MCF 10A (cell line): ENCODE measurements around the gene CORO2B. TPM values are rescaled to one million over a fixed set of nuclear protein-coding genes. Genes with fewer than 3 reads are reported as not detected.

Experiments
- BruUV-seq: library from RNA; stranded (reverse); fragments of 400-500 nt; replicated peaks from 2 replicates; lab custom pipeline; 2021; lab: Mats Ljungman, UMichigan
- CTCF ChIA-PET: fragments of 300-600 bp; sonication (Branson Sonifier 250); formaldehyde crosslinking; extraction: SDS; loops from one replicate; lab custom pipeline; 2021; ENCODE audit warnings: antibody characterized with exemption, inconsistent platforms; lab: Yijun Ruan, JAX
- POLR2A ChIA-PET: fragments of 300-600, 350-650 bp; sonication (Branson Sonifier 250); formaldehyde crosslinking; extraction: SDS; loops from one replicate; lab custom pipeline; 2020; ENCODE audit warnings: antibody characterized with exemption, inconsistent platforms; lab: Yijun Ruan, JAX
- DNase-seq: peaks from one replicate; pipeline ENCODE4 v3.0.0-alpha.2; 2018; ENCODE audit not compliant: unreplicated experiment
- H3K27ac Mint-ChIP-seq: one replicate; pipeline ENCODE4 v1.8.0; 2022; ENCODE audit warnings: mild to moderate bottlenecking, low read depth, mixed read lengths; ENCODE audit not compliant: unreplicated experiment
- H3K27me3 Mint-ChIP-seq: one replicate; pipeline ENCODE4 v1.8.0; 2022; ENCODE audit warnings: mixed read lengths; ENCODE audit not compliant: insufficient read depth, unreplicated experiment
- H3K36me3 Mint-ChIP-seq: one replicate; pipeline ENCODE4 v1.8.0; 2022; ENCODE audit warnings: mild to moderate bottlenecking, moderate library complexity, mixed read lengths; ENCODE audit not compliant: insufficient read depth, unreplicated experiment
- H3K4me1 Mint-ChIP-seq: one replicate; pipeline ENCODE4 v1.8.0; 2022; ENCODE audit warnings: mixed read lengths; ENCODE audit not compliant: insufficient read depth, unreplicated experiment
- H3K4me3 Mint-ChIP-seq: one replicate; pipeline ENCODE4 v1.8.0; 2022; ENCODE audit warnings: mild to moderate bottlenecking, moderate library complexity, mixed read lengths; ENCODE audit not compliant: unreplicated experiment
- H3K9me3 Mint-ChIP-seq: one replicate; pipeline ENCODE4 v1.8.0; 2022; ENCODE audit warnings: mixed read lengths; ENCODE audit not compliant: unreplicated experiment
- intact Hi-C: fragments of 100-400 bp; cut with micrococcal nuclease; formaldehyde crosslinking; loops from 2 replicates; pipeline ENCODE4 v1.14.1; 2022
- total RNA-seq: library from RNA; stranded (reverse); gene quantifications from 2 replicates; pipeline ENCODE4 v1.2.3, GENCODE V29; 2022
- TF ChIP-seq, protein P1 (sequence below): fragments of 200-600 bp; IDR thresholded peaks from one replicate; pipeline ENCODE4 v1.8.0; 2022; ENCODE audit warnings: antibody characterized with exemption, mild to moderate bottlenecking; ENCODE audit not compliant: unreplicated experiment

Gene CORO2B
- total RNA-seq, 1 experiment from 2014 or later: 0.79 TPM

DNA sequence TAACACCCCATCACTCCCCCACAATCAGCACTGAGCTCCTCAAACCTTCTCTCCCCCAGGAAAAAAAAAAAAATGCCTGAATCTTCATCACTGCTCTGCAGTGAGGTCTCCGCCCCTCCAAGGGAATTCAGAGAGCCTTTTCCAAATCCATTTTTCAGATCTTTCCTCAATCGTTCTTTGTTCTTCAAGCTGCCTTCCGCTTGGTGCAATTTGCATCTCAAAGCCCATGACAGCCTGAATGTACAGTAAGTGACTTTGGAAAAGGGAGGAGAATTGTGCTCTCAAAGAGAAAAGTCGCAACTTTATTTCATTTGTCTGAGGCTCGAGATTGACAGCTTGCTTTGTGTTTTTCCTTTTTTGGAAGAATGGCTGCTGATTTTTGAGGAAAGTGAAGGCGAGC is 75.0 kb downstream of the CORO2B start:
- no peak overlapping the region for H3K4me3 Mint-ChIP-seq
- no peak for DNase-seq
- intact Hi-C loops: no loop called here
- H3K27ac Mint-ChIP-seq: no peak overlapping the region
- ChIA-PET POLR2A (interaction anchor here (0.7 kb wide), 1 partner anchor 72 kb away, joined by 3 read pairs; no protein-coding TSS in a partner anchor), CTCF (interaction anchor here (1.2 to 3.8 kb wide), 2 partner anchors 20 to 104 kb away, joined by 4 to 23 read pairs; no protein-coding TSS in a partner anchor)
- no peaks in the 10 kb centered on the region for H3K27me3 Mint-ChIP-seq
- BruUV-seq: no TSS peak
- H3K4me1 Mint-ChIP-seq: no peaks in the 10 kb centered on the region
- no peaks in the 10 kb centered on the region for H3K36me3 Mint-ChIP-seq
- TF ChIP-seq, protein P1, sequence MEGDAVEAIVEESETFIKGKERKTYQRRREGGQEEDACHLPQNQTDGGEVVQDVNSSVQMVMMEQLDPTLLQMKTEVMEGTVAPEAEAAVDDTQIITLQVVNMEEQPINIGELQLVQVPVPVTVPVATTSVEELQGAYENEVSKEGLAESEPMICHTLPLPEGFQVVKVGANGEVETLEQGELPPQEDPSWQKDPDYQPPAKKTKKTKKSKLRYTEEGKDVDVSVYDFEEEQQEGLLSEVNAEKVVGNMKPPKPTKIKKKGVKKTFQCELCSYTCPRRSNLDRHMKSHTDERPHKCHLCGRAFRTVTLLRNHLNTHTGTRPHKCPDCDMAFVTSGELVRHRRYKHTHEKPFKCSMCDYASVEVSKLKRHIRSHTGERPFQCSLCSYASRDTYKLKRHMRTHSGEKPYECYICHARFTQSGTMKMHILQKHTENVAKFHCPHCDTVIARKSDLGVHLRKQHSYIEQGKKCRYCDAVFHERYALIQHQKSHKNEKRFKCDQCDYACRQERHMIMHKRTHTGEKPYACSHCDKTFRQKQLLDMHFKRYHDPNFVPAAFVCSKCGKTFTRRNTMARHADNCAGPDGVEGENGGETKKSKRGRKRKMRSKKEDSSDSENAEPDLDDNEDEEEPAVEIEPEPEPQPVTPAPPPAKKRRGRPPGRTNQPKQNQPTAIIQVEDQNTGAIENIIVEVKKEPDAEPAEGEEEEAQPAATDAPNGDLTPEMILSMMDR: no peak
- no peaks in the 10 kb centered on the region for H3K9me3 Mint-ChIP-seq

DNA sequence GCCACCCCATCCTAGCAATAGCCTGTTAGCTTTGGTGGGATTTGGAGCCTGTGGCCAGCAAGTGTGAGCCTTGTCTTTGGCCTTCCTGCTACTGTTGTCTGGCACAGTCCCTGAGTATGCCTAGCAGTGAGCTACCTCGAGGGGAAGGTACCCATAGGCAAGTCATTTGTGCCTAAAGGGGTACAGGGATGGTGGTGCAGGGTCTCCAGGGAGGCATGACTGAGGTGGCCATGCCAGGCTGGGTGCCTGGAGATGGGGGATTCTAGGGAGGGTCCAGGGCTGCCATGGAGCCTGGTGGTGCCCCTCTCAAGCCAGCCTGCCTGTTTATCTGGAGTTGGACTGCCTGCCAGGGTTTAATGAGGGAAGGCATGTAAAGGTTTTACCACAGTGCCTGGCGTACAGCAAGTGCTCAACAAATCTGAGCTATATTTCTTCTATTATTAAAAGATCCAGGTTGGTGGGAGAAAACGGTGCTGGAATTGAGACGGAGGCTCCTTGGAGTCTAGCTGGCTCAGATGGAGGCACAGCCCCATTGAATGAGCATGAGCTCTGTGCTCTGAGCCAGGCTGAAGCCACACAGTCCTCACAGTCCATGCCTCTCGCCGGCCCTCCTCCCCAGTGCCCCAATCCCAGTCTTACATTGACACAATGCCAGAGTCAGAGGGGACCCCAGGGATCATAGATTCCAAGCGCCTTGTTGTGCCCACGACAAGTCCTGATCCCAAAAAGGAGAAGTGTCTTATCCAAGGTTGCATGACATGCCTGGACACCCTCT is 76.2 kb downstream of the CORO2B start:
- intact Hi-C loops: no loop called here
- Mint-ChIP-seq H3K4me1 (no peaks in the 10 kb centered on the region), H3K27me3 (no peaks in the 10 kb centered on the region), H3K36me3 (no peaks in the 10 kb centered on the region), H3K9me3 (no peaks in the 10 kb centered on the region), H3K27ac (no peak overlapping the region), H3K4me3 (no peak overlapping the region)
- BruUV-seq: no TSS peak
- TF ChIP-seq, protein P1: no peak
- no peak for DNase-seq
- CTCF ChIA-PET: interaction anchor here (0.8 to 3.8 kb wide), 3 partner anchors 19 to 269 kb away, joined by 4 to 23 read pairs (median 5); no protein-coding TSS in a partner anchor
- POLR2A ChIA-PET: no interaction called here

DNA sequence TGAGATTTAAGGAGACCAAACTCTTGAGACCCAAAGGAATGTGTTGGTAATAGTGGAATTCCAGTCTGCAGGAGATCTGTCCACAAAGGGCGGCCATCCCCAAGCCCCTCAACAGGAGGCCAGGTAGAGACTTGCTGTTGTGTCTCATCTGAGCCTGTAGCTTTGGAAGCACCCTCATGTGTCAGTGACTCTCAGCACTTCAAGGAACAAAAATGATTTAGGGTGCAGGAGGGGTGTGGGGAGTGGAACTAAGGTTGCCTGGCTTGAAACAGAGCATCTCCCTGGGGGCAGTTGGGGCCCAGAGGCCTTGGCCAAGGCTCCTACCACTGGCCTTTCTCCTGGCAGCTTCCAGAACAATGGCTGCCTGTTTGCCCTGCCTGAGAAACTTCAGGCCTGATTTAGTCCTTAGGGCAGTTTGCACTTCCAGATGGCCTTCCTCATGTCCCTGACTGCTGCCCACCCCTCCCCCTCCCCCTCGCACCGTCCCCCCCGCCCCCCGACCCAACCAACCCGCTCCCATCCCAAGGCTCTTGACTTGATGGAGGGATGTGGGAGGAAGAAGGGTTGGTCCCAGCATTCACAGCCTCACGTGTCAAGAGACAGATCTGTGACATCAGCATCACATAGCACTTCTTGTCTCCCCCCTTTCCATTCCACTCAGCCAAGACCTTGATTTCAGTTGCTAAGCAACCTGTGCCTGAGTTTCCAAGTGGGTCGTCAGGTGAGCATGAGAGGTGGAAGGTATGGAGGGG is 77.1 kb downstream of the CORO2B start:
- Mint-ChIP-seq H3K36me3 (no peaks in the 10 kb centered on the region), H3K27ac (no peak overlapping the region), H3K9me3 (no peaks in the 10 kb centered on the region), H3K4me3 (no peak overlapping the region), H3K27me3 (no peaks in the 10 kb centered on the region), H3K4me1 (no peaks in the 10 kb centered on the region)
- no peak for DNase-seq
- CTCF ChIA-PET: no interaction called here
- POLR2A ChIA-PET: no interaction called here
- TF ChIP-seq, protein P1: no peak
- intact Hi-C loops: no loop called here
- BruUV-seq: no TSS peak

DNA sequence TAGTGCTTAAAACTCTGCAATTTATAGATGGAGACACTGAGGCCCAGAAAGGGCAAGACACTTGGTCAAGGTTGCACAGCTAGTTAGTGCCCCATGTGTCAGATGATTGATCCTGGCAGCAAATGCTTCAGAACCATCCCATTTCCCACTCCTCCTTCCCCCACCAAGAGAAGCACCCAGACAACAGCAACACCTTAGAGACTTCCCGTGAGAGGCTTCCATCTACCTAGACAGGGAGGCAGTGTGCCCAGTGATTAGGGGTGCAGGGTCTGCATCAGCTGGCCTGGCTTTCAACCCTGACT is 77.6 kb downstream of the CORO2B start:
- BruUV-seq: no TSS peak
- no peaks in the 10 kb centered on the region for H3K27me3 Mint-ChIP-seq
- no peaks in the 10 kb centered on the region for H3K4me1 Mint-ChIP-seq
- H3K9me3 Mint-ChIP-seq: no peaks in the 10 kb centered on the region
- no peak overlapping the region for H3K4me3 Mint-ChIP-seq
- intact Hi-C loops: no loop called here
- DNase-seq: no peak
- H3K36me3 Mint-ChIP-seq: no peaks in the 10 kb centered on the region
- POLR2A ChIA-PET: no interaction called here
- H3K27ac Mint-ChIP-seq: no peak overlapping the region
- TF ChIP-seq, protein P1: no peak
- CTCF ChIA-PET: no interaction called here
